ENCODE data around the gene SMIM13.
A peak's percentile ranks its signal among the peaks of the same experiment; 100 is the strongest.

Gene SMIM13

GRCh38 chr6:11093626-11094410 is at the start of gene SMIM13:
Gene SMIM13, plus strand, starts transcription at chr6:11093834. Its CDS starts 480 bp downstream, at chr6:11094314.
- peak; percentile 92 for DNase-seq (ENCODE audit: low read depth)

- no peak for DNase-seq (ENCODE audit: low read depth)
Observed at GRCh38 chr6:11043961-11044711, 49.5 kb upstream of the SMIM13 start, which contains the start of gene ELOVL2. Gene ELOVL2, minus strand, starts transcription at chr6:11044305. Its CDS starts 75 bp downstream, at chr6:11044230.

GRCh38 chr6:11044712-11045167 is 48.9 kb upstream of the SMIM13 start:
- no peak for DNase-seq (ENCODE audit: low read depth)

- DNase-seq (ENCODE audit: low read depth): no peak
Observed at GRCh38 chr6:11050731-11051130, 42.9 kb upstream of the SMIM13 start.

- no peak for DNase-seq (ENCODE audit: low read depth)
Observed at GRCh38 chr6:11053307-11053706, 40.3 kb upstream of the SMIM13 start.

GRCh38 chr6:11054722-11055121 is 38.9 kb upstream of the SMIM13 start:
- DNase-seq (ENCODE audit: low read depth): no peak

- DNase-seq (ENCODE audit: low read depth): no peak
Observed at GRCh38 chr6:11055127-11055627, 38.5 kb upstream of the SMIM13 start.

- DNase-seq (ENCODE audit: low read depth): no peak
Observed at GRCh38 chr6:11056871-11057270, 36.8 kb upstream of the SMIM13 start.

- DNase-seq (ENCODE audit: low read depth): no peak
Observed at GRCh38 chr6:11058406-11058805, 35.2 kb upstream of the SMIM13 start.

- DNase-seq (ENCODE audit: low read depth): no peak
Observed at GRCh38 chr6:11062083-11062482, 31.6 kb upstream of the SMIM13 start.

GRCh38 chr6:11062715-11063114 is 30.9 kb upstream of the SMIM13 start:
- DNase-seq (ENCODE audit: low read depth): no peak

- no peak for DNase-seq (ENCODE audit: low read depth)
Observed at GRCh38 chr6:11064836-11065235, 28.8 kb upstream of the SMIM13 start.

- DNase-seq (ENCODE audit: low read depth): no peak
Observed at GRCh38 chr6:11065436-11066202, 28.0 kb upstream of the SMIM13 start.

- DNase-seq (ENCODE audit: low read depth): no peak
Observed at GRCh38 chr6:11066505-11067347, 26.9 kb upstream of the SMIM13 start.

GRCh38 chr6:11067348-11067747 is 26.3 kb upstream of the SMIM13 start:
- DNase-seq (ENCODE audit: low read depth): no peak

- no peak for DNase-seq (ENCODE audit: low read depth)
Observed at GRCh38 chr6:11069760-11070159, 23.9 kb upstream of the SMIM13 start.

GRCh38 chr6:11072101-11072500 is 21.5 kb upstream of the SMIM13 start:
- DNase-seq (ENCODE audit: low read depth): no peak

- DNase-seq (ENCODE audit: low read depth): no peak
Observed at GRCh38 chr6:11076540-11076939, 17.1 kb upstream of the SMIM13 start.

- no peak for DNase-seq (ENCODE audit: low read depth)
Observed at GRCh38 chr6:11078266-11078665, 15.4 kb upstream of the SMIM13 start.

GRCh38 chr6:11080296-11080695 is 13.3 kb upstream of the SMIM13 start:
- DNase-seq (ENCODE audit: low read depth): no peak

GRCh38 chr6:11083491-11083890 is 10.1 kb upstream of the SMIM13 start:
- DNase-seq (ENCODE audit: low read depth): no peak

All from activated T-helper 9 cell treated with anti-CD3 and anti-CD28 coated beads, Interleukin-2, amount 50 U/mL, for 16 hours (primary cell).